Measurements from ENCODE around the gene LGMN.

GRCh38 chr14:92701826-92702225 lies 46.6 kb downstream of the LGMN start:
- TF ChIP-seq EZH2 (IDR thresholded peaks at IDR 0.05; ENCODE audit: insufficient read depth, poor library complexity, severe bottlenecking) (no peak), EZH2phosphoT487 (IDR thresholded peaks at IDR 0.05; ENCODE audit: insufficient read depth, low read depth) (no peak)

Data from GM23248 (cell line).